A172 (cell line): ENCODE results near the gene USP3. TPM values are rescaled to one million over a fixed set of nuclear protein-coding genes. Genes with fewer than 3 reads are reported as not detected.
"Not testable (repeated sequence)": the region's sequence is repeated elsewhere in the genome, so short reads cannot be mapped to it uniquely, and the experiment has no call there.

Source experiments
- DNase-seq: peaks from one replicate; pipeline ENCODE4 v3.0.0-alpha.2; 2015; ENCODE audit warnings: low spot score
- total RNA-seq: library from RNA; depleted of rRNA; stranded (reverse); fragments of >200 nt; shearing (Covaris generic); gene quantifications from 2 replicates; pipeline ENCODE4 v1.2.3, GENCODE V29; 2014; rRNA removed

USP3 gene
- total RNA-seq, 1 experiment from 2014 or later: 27.7 TPM

DNA sequence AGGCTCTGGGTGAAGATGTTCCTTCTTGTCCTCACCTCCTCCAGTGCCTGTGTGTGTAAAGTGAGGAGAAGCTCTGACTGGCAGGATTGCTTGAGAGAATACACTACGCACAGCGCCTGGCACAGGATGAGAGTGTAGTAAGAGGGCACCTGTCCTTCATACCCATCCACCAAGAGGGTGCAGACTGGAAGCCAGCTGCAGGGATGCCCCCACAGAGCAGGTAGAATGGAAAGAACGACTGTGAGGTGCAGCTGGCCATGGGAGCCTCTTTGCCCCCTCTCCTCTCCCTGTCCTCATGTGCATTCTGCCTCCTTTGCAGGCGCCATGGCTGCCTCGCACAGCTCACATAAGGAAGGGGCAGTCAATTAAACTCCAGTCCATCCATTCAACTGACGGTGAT, 105.1 kb downstream of the USP3 start:
- no peak for DNase-seq

DNA sequence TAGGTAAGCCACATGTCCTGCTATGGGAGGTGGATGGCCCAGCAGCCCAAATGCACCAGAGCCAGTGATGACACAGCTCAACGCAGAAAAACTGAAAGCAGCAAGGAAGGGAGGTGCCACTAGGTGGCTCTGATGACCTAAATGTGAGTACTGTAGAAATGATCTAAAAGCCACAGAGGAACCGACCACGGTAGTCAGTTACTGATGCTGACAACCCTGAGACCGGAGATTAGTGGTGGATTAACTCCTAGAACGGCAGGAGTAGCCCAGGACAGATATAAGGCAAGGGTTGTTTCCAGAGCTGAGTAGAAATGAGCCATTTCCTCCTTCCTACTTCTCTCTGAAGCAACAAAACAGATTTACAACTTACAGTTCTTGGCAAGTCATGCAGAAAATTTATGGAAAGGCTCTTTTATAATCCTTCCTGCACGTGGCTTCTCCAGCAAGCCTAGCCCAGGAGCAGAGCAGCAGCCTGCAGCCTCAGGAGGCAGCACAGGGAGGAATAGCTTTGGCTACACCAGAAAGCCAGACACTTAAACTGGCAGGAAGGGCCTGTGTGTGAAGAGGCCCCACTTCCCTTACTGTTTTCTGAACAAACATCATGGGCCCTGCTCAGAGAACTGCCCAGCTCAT, 105.9 kb downstream of the USP3 start:
- DNase-seq: peak; percentile 86

DNA sequence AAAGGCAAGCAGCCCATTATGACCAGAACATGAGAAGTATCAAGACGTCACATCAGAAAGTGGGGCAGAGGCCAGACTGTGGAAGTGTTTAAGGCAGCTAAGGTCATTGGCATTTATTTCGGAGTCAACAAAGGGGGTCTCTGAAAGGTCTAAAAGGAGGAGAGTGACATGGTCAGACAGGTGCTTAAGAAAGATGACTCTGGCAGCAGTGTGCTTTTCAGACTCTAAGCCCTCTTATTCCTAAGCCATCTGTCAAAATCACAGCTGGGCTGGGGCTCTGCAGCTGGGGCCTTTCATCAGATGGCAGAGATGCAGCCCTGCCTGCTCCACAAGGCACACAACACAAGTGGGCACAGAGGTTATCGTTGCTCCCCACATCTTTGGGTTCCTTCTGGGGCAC, 106.8 kb downstream of the USP3 start:
- DNase-seq: no peak

- DNase-seq: no peak
These were observed 107.9 kb downstream of the USP3 start for GRCh38 chr15:63612300-63612699.

DNA sequence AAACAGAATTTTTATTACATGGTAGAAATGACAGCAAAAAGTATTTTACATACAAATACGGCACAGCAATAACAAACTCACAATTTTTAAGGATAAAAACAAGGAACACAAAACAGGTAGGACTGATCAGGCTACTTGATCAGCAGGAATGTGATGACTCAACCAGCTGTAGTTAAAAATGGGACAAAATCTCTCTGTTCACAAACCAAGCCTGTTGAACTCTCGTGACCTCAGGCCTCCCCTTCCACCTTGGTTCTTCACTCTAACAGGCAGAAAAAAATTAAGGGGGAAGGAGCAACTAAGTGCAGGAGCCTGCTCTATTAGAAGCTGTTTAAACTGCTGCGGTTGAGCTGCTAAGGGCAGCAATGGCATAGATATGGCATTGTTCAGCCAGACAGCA, 111.5 kb downstream of the USP3 start:
- no peak for DNase-seq

DNA sequence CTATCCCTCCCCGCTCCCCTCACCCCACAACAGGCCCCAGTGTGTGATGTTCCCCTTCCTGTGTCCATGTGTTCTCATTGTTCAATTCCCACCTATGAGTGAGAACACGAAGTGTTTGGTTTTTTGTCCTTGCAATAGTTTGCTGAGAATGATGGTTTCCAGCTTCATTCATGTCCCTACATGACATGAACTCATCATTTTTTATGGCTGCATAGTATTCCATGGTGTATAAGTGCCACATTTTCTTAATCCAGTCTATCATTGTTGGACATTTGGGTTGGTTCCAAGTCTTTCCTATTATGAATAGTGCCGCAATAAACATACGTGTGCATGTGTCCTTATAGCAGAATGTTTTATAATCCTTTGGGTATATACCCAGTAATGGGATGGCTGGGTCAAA, 112.8 kb downstream of the USP3 start:
- DNase-seq: not testable (repeated sequence)

DNA sequence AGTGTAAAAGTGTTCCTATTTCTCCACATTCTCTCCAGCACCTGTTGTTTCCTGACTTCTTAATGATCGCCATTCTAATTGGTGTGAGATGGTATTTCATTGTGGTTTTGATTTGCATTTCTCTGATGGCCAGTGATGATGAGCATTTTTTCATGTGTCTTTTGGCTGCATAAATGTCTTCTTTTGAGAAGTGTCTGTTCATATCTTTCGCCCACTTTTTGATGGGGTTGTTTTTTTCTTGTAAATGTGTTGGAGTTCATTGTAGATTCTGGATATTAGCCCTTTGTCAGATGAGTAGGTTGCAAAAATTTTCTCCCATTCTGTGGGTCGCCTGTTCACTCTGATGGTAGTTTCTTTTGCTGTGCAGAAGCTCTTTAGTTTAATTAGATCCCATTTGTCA, 113.2 kb downstream of the USP3 start:
- not testable (repeated sequence) for DNase-seq

GRCh38 chr15:63620760-63621159, 116.4 kb downstream of the USP3 start:
- not testable (repeated sequence) for DNase-seq

DNA sequence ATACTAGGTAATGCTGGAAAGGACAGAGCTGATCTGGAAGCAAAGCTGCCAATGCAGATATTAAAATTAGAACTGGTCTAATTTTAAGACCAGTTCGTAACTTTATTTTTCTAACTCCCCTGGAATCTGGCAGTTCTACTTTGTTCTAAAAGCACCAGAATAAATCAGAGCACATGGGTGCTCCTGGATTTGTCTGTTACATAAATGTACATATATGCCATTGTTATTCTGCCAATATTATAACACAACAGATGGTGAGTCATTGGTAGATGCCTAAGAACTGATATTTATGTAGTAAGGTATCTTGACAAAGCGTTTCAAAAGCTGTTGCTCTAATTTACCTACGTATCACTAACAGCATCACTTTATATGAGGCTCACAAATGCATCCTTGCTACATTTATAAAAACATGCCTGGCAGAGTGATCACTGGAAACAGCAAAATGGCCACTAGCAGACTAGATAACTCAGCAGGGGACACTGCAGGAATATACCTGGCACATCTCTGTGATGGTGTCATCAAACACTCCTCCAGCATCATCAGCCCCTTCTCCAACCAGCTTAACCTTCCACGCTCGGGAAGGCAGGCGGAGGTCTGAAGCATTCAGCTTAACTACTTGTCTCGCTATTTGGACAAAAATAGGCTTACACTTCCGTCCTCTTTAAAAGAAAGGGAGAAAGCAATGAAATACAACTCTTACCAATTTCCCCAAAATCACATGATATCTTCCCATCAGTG, 119.0 kb downstream of the USP3 start:
- no peak for DNase-seq

GRCh38 chr15:63626955-63627354, 122.6 kb downstream of the USP3 start:
- DNase-seq: no peak

GRCh38 chr15:63628123-63628822, 123.9 kb downstream of the USP3 start:
- DNase-seq: no peak

DNA sequence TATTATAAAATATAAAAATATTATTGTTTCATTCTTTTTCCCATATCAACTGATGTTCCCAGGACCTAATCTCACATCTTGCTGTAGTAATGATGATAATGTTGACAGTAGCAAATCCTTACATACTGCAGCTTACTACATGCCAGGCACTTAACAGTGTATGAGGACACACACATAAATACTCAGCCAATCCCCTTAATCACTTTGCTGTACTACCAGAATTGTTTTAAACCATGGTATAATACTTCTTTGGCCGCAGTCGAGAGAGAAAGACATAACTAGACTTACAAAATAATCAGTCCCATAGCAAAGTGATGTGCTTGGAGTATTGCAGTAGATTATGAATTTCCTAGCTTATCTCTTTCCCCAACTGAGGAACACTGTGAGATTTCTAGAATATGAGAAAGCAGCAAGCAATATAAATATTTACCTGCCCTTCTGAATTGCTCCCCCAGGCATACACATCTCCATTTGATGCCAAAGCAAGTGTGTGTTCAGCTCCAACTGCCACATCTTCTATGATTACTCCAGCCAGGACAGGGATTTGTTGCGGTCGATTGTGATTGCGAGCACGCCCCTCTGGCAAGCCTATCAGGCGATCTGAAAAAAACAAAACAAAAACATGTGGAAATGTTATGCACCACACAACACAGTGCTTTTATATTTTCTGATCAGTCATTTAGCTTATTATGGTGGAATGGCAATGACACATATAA, 125.8 kb downstream of the USP3 start:
- DNase-seq: no peak

GRCh38 chr15:63633312-63633711, 128.9 kb downstream of the USP3 start:
- DNase-seq: no peak

- no peak for DNase-seq
These were observed 129.8 kb downstream of the USP3 start for GRCh38 chr15:63634154-63634553.

GRCh38 chr15:63636518-63637061, 132.2 kb downstream of the USP3 start:
- DNase-seq: no peak

- DNase-seq: no peak
These were observed 134.4 kb downstream of the USP3 start for GRCh38 chr15:63638839-63639238.

GRCh38 chr15:63640146-63640545, 135.8 kb downstream of the USP3 start:
- DNase-seq: no peak

Other genes starting within 250 kb of the USP3 start
- gene APH1B, start 227.0 kb upstream of the USP3 start, total RNA-seq: 12.8 and 15.0 TPM in 2 replicates
- gene CA12, start 122.7 kb upstream of the USP3 start, total RNA-seq: 0.45 and 1.3 TPM in 2 replicates
- not detected in 2 replicates for gene FBXL22, start 92.8 kb downstream of the USP3 start, total RNA-seq